GM12892 (cell line): ENCODE results near the gene RIC1.

Experiments used
- POLR2A ChIP-seq: IDR thresholded peaks from 2 replicates; pipeline ENCODE4 v1.6.1; 2011; ENCODE audit warnings: low read depth, low read length, control low read depth
- POLR2AphosphoS5 ChIP-seq: IDR thresholded peaks from 2 replicates; pipeline ENCODE4 v1.6.1; 2011; ENCODE audit warnings: low read depth, low read length, control low read depth
- TAF1 ChIP-seq: IDR thresholded peaks from 2 replicates; pipeline ENCODE4 v1.6.1; 2011; ENCODE audit warnings: low read depth, mild to moderate bottlenecking, control low read depth, low read length, borderline replicate concordance

DNA sequence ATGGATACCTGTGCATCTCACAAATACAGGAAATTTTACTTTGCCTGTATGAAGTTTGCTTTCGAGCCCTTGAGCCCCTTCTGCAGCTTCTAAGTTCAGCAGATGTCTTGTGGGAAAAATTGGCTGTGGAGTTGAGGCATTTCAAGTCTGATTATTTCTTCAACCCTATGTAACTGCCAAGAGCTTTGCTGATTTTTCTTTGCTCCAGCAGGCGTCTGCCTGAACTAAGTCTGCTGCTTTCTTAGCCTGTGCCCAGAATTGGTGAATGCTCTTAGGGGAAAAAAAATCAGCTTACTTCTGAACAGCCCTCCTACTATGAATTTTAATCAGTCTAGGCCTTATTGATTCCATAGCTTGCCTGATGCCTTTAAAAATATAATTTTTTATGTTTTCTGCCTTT, 41.2 kb downstream of the RIC1 start:
- no peak for TF ChIP-seq TAF1
- no peak for TF ChIP-seq POLR2AphosphoS5
- TF ChIP-seq POLR2A, result no peak
